Non-pigmented ciliary epithelial cell (primary cell): ENCODE measurements around the gene KCNA3.

Experiments used
- DNase-seq: peaks from one replicate; pipeline ENCODE4 v3.0.0-alpha.2; 2010; ENCODE audit warnings: low read depth

KCNA3 gene

DNA sequence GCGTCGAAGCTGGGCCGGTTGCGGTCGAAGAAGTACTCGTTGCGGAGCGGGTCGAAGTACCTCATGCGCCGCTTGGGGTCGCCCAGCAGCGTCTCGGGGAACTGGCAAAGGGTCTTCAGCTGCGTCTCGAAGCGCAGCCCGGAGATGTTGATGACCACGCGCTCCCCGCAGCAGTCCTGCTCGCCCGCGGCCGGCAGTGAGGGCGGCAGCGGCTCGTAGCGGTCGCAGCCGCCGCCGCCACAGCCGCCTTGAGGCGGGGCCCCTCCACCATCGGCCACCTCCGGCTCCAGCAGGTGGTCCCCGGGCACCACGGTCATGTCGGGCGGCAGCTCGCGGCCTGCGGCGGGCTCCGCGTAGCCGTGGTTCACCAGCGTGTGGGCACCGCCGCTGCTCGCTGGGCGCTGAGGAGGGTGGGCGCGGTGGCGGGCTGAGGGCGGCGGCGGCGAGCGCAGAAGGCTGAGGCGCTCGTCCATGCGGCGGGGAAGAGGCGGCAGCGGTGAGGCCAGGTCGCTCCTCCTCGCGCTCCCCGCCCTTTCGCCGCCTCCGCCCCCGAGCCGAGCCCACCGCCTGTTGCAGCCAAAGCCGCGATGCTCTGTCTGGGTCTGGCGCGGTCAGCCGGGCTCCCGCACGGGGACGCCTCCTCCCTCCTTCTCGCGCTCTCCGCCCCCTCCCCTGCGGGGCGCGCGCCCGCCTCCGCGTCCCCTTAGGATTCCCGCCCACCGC, at the start of gene KCNA3:
Gene KCNA3, minus strand, starts transcription at position 604 of the 723 bp plus-strand sequence. Its CDS starts 131 bp downstream, at position 473.
- no peak for DNase-seq

DNA sequence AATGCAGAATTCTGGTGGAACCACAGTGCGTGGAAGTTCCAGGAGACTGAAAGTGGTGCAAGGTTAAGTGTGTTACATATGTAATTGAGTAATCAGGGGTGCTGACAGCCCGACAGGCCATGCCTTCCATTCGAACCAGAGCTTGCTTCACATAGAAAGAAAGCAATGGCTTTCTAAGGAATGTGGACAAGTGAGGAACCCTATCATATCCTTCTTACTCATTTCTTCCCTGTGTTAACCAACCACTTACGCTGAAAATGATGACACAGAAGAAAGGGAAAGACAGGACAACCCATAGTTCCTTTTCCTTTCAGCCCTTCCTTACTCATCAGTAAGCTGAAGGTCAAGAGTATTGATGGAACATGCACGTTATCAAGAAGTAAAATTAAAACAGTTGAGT, 48.1 kb upstream of the KCNA3 start:
- DNase-seq: no peak

DNA sequence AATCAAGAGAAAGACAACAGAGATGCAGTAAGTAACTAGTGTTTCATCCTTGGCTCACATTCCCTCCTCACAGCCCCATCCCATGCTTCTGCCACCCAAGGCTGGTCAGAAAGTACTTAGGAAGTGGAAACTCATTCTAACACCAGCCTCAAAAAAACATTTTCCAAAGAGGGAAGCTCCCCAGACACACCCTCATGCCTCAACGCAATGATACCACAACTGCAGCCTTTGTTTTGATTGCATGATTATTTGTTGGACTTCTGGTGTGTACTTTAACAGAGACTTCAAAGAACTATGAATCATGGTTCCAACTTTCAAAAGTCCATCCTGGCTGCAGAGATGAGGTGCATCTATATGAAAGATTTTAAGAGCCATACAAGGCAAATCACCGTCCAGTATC, 45.2 kb upstream of the KCNA3 start:
- no peak for DNase-seq

DNA sequence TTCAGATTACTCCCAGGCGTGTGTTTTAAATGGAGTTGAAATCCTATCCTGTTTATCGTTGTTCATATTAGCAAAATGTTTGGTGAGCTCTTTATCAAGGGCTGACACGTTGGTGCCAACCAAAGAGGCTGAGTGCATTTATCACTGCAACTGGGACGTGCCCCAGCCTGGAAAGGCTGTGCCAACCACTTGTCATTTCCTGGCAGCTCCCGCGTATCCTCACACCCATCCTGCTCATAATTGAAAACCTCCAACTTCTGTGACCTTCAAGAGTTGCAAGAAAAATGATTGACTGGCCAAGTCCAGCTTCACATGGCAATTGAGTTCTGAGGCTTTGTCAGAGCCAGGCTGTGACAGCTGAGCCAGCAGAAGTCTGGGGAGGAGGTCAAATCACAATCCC, 43.7 kb upstream of the KCNA3 start:
- no peak for DNase-seq

DNA sequence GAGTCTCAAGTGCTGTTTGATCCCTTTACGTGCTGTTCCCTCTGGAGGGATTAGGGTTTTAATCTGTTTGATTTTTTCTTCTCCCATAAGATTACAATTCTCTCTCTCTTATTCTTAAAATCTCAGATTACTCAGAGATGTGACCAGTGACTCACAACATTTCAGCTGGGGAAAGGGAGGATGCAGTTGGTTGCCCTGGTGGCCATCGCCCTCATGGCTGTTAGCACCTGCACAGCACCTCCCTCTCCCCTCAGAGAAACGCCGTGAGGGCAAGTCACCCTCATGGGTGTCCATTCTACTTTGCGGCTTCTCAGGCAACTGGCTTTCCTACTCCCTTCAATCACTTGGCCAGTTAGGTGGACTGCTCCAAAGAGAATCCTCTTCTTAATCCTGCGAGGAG, 42.4 kb upstream of the KCNA3 start:
- no peak for DNase-seq

DNA sequence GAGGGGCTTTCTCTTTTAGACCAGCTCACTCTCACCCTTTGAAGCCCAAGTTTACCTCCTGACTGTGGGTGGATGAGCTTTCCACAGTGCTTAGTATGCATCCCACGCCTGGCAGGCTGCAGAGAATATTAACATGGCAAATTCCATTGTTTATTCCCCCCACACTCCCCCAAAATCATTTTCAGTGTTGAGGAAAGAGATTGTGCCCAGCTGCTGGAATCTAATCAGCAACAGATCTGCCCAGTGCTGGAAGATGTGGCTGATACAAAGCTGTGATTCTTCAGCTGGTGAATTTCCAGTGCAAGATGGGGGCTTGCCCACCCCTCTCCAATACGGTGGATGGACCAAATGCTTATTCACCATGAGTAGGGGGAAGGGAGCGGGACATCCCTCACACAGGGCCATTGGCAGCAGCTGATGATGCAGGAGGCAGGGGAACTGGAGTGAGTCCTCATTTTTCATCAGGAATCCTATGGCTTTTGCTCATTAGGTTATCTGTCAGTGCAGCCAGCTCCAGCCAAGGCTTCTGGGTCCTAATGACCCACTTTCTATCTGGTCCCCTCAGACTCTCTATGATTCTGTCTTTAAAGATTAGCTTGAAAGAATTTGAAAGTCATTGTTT, 39.7 kb upstream of the KCNA3 start:
- no peak for DNase-seq

DNA sequence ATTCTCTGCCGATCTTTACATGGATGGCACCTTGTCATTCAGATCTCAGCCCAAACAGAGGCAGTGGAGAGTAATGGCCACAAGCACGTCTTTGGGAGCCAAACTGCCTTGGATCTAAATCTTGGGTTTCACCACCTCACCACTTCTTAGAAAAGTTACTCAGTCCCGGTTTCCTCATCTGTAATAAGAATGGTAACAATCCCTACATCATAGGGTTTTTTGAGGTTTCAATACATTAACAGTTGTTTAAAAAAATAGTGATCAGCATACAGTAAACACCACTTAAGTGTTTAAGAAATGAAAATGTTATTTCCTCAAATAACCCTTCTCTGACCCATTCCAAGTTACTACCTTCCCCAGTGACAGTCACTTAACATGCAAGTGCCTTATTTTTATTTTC, 38.5 kb upstream of the KCNA3 start:
- no peak for DNase-seq

DNA sequence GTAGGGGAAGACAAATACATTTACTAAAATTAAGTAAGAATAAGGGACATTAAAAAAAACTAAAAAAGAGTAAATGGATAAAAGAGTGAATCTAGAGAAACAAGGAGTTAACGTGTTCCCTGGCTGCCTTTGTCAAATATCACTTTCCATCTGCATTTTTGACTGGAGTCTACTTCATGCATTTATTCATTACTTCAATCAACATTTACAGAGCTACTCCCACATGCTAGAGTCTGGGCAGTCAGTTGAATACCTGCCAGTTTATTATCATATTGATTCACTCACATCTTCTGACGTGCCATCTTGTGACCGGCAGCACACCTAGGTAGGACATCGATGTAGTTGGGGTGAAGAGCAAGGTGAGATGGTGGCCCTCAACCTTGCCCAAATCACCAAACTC, 35.6 kb upstream of the KCNA3 start:
- DNase-seq: no peak

DNA sequence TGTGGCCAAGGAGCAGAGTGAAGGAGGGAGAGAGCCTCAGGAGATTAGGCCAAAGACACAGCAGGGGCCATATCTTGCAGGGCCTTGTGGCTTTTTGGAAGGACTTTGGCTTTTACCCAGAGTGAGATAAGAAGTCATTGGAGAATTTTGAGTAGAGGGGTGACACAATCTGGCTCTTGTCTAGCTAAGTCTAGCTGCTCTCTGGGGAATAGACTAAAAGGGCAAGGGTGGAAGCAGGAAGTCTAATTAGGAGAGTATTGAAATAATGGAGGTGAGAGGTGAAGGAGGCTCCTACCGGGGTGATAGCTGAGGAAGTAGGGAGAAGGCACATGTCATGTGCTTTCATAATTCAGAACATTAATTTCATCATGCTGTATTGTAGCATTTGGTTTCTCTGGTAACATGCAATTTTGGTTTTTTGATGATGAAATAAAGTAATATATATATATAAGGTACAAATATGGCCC, 34.3 kb upstream of the KCNA3 start:
- no peak for DNase-seq

DNA sequence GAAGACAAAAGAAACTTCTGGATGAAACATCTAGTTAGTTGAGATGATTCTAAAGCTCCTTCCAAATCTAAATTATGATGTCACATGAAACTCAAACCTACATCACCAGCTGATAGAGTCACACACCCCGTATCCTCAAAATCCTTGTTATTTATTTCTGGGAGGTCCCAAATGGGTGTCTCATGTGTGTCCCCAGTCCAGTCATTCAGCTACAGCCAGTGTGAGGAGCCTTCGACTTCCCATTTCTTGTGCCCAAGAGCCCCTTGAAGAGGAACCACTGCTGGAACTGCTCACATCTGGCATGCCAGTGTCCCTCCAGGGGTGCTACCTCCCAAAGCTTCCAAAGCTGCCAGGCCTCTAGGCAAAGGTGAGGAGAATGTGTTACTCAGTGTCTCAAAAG, 32.5 kb upstream of the KCNA3 start:
- no peak for DNase-seq

DNA sequence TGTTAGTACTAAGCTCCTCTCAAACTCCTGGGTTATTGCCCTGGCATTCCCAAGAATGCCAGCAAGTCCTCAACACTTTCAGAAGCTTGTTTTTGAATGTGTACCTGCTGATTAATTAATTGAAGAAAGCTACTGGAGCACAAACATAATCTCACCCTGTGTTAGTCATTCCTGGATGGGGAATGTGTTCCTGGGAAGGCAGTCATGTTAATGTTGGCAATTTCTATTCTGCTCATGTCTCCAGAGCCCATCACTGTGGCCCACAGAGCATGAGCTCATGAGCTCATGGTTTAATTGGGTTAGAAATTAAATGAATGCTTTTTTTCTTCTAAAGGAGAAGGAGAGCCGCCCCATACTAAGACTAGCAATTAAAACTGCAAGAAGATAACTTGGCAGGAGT, 31.9 kb upstream of the KCNA3 start:
- DNase-seq: no peak

DNA sequence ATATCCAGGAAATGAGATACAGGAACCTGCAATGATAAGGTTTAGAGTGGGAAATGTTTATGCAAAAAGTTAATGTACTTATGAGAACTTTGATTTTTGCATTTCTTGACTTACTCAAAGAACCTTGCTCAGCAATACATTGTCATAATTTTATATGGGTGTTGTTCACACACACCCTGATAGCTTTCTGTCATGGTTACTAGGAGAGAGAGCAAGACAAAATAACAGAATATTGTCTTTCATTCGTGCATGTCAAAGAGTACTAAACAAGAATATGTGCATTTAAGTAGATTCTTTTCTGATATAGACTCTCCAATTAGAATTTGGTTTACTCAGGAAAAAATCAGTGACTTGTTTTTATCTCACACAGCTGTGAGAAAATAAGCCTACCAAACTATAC, 27.5 kb upstream of the KCNA3 start:
- DNase-seq: no peak

DNA sequence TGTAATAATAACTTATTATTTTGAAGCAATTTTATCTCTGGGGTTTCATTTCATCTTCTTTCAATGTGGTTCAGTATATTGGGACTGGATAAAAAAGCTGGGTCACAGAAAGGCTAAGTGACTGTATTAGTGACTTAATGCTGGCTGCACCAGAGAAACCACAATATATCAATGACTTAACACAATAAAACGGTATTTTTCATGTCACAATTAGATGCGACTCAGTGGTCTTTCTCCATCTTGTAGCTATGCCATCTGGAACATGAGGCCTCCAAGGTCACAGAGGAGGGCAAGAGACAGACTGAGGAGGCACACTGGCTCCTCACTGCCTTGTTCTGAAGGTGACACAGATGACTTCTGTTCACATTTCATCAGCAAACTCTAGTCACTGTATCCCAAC, 26.0 kb upstream of the KCNA3 start:
- DNase-seq: no peak

DNA sequence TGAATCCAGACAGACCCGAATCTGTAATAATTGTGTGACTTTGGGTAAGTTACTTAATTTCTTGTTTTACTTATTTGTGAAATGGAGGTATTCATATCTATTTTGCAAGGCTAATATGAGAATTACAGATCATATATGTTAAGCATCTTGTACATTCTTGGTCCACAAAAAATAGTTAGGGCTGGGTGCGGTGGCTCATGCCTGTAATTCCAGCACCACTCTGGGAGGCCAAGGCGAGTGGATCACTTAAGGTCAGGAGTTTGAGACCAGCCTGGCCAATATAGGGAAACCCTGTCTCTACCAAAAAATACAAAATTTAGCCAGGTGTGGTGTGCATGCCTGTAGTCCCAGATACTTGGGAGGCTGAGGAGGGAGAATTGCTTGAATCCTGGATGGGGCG, 22.9 kb upstream of the KCNA3 start:
- no peak for DNase-seq

DNA sequence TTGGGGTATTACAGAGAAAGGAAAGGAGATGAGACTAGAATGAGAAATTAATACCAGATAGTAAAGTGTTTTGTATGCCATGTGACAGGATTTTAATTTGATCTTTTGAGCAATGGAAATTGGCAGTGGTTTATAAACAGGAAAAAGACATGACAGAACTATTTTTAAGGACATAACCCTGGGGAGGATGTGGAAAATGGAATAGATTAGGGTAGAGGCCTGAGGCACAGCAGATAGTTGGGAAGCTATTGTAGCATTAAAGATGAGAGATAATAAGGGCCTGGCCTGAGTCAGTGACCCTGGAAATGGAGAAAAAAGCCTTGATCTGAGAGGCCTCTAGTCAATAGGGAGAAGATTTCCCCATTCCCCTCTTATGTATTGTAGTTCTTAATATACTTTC, 22.1 kb upstream of the KCNA3 start:
- no peak for DNase-seq

DNA sequence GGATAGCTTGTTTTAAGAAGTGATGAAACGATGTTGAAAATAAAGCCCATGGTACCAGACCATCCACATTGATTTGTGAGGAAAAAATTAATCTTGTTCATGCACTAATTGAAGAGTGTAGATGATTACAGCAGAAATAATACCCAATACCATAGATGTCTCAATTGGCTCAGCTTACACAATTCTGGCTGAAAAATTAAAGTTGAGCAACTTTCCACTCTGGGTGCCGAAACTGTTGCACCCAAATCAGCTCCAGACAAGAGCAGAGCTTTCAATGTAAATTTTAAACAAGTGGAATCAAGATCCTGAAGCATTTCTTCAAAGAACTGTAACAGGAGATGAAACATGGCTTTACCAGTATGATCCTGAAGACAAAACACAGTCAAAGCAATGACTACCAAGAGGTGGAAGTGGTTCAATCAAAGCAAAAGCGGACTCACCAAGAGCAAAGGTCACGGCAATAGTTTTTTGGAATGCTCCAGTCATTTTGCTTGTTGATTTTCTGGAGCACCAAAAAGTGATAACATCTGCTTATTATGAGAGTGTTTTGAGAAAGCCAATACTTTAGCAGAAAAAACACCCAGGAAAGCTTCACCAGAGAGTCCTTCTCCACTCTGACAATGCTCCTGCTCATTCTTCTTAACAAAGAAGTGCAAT, 16.1 kb upstream of the KCNA3 start:
- DNase-seq: no peak

DNA sequence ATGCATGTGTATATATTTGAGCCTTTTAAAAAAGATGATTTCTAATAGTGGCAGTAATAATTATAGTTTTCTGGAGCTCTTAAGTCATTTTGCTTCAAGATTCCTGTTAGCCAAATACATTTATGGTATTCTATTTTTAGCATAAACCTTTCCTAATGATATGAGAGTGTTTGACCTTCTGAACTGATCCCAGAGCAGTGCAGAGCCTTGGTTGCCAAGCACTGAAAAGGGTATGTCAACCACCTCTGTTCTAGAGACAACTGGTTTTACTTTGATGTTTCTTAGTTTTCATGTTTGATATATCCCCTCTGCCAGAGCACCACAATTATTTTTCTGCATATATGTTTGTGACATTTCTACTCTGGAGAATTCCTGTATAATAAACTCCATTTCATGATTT, 15.1 kb upstream of the KCNA3 start:
- no peak for DNase-seq

DNA sequence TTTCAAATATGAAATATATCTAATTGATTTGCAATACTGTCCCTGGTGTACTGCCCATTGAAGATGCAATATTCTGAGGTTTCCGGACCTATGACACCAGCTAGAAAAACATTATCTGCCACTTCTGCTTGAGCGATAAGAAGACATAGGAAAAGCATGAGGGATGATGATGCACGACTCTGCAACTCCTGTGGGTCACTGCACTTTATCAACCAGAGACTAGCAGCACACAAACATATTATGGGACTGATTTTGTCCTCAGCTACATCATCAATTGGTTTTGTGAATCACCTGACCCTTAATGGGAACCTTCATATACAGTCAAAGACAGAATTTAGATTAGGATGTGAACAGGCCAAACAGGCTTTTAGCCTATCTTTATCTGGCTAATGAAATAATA, 13.8 kb upstream of the KCNA3 start:
- no peak for DNase-seq

DNA sequence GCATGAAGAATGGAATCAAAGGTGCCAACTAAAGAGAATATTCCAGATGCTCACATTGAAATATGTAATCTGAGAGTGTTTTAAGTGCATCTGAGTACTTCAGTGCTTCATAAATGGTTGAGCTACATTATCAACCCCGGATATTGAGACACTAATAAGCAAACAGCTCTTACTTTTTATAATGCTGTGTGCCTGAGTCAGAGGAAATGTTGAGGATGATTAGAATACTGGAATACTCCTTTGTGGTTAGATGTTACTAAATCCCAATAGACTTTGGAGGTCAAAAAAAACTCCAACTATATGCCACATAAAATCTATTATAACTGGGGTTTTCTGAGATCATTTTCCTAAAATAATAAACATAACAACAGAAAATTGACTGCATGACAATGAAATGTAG, 12.5 kb upstream of the KCNA3 start:
- DNase-seq: peak; percentile 17

DNA sequence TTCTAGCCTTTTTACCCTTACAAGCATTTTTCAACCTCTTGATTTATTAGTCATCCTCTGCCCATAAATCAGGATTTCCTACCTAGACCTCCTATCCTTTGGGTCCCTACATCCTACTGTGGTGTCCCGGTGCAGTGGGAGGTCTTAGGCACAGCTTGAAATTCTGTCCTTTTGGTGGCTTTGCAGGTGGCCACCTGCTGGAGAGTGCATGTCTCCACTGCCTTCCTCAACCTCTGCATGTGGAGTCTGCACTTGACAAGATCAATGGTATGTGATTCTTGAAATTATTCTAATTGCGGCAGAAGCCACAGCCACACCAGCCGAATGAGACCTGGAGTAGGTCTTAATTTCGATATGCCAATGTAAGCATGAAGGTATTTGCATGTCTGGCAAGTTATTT, 11.4 kb upstream of the KCNA3 start:
- DNase-seq: no peak

DNA sequence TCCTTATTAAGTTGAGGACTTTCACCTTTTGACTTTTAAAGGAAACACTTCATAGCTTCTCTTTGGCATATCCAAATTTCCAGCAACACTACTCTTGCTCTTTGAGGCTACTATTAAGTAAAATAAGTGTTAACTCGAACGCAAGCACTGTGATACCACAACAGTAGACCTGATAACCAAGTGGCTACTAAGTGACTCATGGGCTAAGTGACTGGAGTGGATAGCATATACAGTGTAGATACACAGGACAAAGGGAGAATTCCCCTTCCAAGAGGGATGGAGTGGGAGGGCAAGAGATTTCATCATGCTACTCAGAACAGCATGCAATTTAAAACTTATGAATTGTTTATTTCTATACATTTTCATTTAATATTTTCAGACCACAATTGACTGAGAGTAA, 9.8 kb upstream of the KCNA3 start:
- no peak for DNase-seq

DNA sequence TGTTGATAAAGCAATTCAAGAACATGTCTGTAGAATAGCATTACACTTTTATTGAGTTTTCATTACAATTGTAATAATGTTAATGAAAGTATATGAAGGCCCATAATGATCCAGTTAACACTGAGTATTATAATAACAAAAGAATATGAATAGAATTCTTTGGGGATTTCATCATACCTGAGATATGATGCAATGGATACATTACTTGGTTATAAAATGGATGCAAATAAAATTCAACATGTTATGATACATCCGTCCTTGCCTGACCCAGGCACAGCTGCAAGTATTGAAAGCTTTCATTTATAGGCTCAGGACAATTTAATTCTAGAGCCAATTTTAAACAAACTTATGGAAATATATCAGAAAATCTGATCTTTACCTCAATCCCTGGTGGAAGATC, 8.2 kb upstream of the KCNA3 start:
- no peak for DNase-seq

DNA sequence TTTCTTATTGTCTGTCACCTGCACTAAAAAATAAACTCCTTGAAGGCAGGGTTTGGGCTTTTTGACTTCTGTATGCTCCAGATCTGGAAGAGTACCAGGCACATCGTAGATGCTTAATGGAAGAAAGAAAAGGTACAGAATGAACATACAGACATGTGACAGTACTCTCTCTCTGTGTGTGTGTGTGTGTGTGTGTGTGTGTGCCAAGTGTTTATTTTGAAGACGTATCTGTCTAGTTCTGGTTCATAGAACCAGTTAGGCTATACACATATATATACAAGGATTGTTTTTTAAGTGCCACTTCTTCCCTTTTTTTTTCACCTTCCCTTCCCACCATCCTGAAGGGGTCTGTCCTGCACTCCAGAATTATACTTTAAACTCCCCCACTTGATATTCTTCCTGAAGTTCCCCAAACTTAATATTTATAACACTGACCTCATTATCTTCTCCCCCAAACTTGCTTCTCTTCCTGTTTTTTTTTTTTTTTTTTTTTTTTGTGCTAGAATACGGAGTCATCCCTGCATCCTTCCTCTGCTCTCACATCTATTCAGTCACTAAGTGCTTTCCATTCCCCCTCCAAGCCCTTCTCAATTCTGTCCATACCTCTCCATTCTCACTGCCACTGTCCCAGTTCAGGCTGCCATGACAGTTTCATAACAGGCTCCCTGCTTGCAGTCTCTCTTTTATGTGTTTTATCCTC, 5.4 kb upstream of the KCNA3 start:
- DNase-seq: no peak
